Measurements from ENCODE around the gene LGALS13.

Gene LGALS13

DNA sequence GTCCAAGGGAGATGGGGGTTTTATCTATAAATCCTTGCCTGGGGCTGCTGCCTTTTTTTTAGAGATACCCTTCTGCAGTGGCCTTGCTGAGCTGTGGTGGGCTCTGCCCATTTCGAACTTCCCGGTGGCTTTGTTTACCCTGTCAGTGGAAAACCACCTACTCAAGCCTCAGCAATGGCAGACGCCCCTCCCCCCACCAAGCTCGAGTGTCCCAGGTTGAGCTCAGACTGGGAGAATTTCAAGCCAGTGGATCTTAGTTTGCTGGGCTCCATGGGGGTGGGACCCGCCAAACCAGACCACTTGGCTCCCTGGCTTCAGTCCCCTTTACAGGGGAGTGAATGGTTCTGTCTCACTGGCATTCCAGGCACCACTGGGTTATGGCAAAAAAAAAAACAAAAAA lies 21.6 kb downstream of the LGALS13 start:
- DNase-seq: no peak

DNA sequence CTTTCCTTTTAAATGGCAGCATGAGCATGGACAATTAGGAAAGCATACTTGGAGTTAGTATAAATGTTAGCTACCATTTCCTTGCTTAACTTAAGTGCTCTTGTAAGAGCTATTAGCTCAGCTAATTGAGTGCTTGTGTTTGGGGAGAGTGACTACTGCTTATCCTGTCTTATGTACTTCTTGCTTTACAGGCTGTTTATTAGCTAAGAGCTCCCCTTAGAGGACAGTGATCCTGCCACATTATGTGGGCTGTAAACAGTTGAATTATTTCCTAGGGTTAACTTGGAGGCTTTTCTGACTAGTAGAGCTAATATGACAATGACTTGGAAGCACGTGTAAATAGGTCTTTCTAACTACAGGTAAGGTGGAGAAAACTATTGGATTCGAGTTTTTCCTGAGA lies 25.3 kb downstream of the LGALS13 start:
- peak; percentile 32 for DNase-seq

GRCh38 chr19:39631178-39631577 lies 28.9 kb downstream of the LGALS13 start:
- DNase-seq: no peak

GRCh38 chr19:39631626-39632025 lies 29.3 kb downstream of the LGALS13 start:
- no peak for DNase-seq

DNA sequence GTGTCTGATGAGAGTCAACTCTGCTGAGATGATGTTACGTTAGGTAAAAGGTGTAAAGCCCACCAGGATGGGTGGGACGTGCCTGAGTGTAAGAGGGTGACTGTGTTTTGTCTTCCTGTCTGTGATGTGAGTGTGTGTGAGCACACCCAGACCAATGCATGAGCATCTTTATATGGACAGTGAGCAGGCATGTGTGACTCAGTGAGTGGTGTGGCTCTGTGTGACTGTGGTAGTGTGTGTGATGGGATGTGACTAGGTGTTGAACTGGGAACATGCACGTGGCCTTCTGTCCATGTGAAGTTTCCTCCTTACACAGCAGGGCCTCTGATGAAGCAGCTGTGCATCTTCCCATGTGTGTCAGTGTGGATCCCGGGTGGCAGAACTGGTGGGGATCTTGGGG lies 35.6 kb downstream of the LGALS13 start:
- no peak for DNase-seq

DNA sequence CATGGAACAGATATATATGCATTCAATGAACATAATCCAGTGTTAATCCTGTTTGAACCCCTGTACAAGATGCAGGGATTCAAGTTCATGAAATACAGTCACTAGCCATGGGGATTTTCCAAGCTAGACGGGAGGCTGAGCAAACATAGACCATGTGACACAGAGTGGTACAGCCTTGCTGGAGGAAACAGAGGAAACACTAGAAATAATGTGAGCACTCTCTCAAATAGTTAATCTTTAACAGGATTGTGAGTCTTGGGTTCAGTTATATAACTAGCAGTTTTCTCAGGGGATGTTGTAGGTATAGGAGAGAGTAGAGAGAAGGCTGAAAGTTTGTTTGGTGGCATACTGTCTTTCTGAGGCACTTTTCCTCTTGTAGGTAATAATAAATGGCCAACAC lies 39.4 kb downstream of the LGALS13 start:
- no peak for DNase-seq

GRCh38 chr19:39643591-39643990 lies 41.3 kb downstream of the LGALS13 start:
- DNase-seq: no peak

- DNase-seq: no peak
These were observed 43.6 kb downstream of the LGALS13 start for GRCh38 chr19:39645800-39646411.

GRCh38 chr19:39647918-39648317 lies 45.6 kb downstream of the LGALS13 start:
- DNase-seq: no peak

- DNase-seq: no peak
These were observed 53.3 kb downstream of the LGALS13 start, which contains the start of gene LGALS16 for GRCh38 chr19:39655613-39656012. LGALS16 (plus strand) TSS chr19:39655913; CDS start chr19:39655962, 49 bp downstream.
